GM19452 (cell line): Measurements from ENCODE around the gene BMP6.

Experiments used
- ATAC-seq: cut with Tn5 transposase; IDR thresholded peaks from one replicate; pipeline ENCODE4 v1.9.1; 2021; ENCODE audit not compliant: unreplicated experiment

The BMP6 gene

DNA sequence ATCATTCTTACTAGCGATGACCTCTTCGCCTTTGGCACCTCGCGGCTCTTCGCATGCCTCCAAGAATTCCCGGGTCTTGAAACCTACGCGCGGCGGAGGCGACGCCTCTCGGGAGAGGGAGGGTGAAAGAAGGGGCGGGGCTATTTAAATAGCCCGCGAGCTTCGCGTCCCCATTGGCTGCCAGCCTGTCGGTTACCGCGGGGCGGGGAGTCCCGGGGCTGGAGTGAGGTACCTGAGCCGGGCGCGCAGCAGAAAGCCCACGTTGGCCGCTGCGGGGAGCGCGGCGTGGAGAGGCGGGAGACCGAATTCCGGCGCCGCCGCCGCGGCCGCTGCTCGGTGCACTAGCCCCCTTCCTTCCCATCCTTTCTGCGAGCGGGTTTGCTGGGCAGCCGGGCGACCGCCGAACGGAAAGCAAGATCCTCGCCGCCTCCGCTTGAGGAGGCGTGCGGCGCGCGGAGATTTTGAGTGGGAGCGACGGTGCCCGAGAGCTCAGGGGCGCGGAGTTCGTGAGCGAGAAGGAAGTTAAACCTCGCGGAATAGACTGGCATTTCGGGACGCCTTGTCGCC lies at the start of gene BMP6:
TSS of gene BMP6 (plus strand) at position 251 of the 567 bp plus-strand sequence. CDS start 857 bp downstream, outside the sequence.
- ATAC-seq: peak; percentile 66

DNA sequence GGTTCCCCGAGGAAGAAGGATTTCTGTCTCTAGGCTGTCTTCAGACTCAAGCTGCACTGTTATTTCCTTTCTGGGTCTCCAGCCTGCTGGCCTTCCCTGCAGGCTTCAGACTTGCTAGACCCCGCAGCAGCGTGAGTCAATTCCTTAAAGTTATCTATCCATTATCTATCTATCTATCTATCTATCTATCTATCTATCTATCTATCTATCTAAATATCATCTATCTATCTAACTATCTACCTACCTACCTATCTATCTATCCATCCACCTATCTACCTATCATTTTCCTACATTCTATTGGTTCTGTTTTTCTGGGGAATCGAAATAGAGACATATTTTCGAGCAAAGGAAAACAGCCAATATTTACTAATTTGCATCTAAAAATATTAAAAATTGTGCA lies 48.7 kb upstream of the BMP6 start:
- no peak for ATAC-seq

DNA sequence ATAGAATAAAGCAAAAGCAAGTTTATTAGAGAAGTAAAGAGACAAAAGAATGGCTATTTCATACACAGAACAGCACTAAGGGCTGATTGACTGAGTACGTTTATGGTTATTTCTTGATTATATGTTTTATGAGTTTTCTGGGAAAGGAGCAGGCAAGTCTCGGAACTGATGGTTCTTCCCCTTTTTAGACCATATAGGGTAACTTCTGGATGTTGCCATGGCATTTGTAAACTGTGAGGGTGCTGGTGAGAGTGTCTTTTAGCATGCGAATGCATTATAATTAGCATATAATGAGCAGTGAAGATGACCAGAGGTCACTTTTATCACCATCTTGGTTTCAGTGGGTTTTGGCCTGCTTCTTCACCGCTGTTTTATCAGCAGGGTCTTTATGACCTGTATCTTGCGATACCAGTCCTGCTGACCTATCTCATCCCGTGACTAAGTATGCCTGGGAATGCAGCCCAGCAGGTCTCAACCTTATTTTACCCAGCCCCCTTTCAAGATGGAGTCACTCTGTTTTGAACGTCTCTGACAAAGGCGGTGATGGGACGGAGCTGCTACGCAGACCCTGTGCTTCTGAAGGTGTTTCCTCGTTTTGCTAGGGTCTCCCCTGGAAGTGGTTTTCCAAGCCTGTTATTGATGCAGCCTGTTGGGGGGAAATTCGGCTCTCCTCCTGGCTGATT lies 45.4 kb upstream of the BMP6 start:
- ATAC-seq: no peak

DNA sequence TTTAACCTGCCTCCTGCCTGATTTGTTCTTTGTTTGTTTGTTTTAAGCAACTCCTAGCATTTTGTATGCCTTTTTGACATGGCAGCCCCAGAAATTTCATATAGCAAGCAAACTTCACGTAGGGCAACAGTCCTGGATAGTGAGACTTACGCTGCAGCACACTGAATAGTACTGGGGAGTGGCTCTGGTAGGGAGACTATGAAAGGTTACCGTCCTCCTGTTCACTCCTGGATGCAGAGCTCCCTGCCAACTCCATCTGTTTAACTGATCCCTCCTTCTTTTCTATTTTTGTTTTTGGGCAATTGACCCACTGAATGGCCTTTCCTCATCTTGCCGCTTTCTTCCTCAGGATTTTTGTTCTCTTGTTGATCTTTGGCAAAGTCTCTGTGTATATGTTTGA lies 44.5 kb upstream of the BMP6 start:
- ATAC-seq: no peak

DNA sequence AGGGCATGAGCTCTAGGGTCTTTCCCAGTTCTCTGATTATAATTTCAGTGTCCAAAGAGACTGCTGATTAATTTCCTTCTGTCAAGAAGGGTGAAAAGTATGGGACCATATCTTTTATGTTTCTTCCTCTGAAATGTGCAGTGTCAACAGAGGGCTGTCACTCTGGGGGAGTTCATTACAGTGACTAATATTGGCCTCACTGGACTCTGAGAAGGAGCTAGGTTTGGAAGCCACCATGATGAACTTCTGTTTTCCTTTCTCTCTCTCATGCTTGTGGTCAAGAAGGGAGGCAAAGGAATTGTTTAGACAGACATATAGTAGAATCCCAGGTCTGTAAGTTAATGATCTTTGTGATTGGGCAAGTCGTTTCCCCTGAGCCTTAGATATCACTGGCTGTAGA lies 41.8 kb upstream of the BMP6 start:
- no peak for ATAC-seq

DNA sequence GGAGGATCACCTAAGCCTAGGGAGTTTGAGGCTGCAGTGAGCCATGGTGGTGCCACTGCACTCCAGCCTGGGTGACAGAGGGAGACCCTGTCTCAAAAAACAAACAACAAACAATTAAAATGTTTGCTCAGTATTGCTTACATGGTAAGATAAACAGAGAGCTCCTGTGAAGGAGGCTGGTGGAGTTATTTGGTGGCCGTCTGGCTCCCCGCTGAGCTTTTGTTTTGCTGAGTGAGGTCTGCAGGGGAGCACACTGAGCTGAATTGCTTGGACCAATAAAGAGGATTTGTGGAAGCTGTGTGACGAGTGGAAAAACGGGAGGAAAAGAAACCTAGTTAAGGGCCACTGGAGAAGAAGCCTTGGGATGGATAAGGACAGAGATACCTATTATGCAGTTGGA lies 41.1 kb upstream of the BMP6 start:
- ATAC-seq: no peak

DNA sequence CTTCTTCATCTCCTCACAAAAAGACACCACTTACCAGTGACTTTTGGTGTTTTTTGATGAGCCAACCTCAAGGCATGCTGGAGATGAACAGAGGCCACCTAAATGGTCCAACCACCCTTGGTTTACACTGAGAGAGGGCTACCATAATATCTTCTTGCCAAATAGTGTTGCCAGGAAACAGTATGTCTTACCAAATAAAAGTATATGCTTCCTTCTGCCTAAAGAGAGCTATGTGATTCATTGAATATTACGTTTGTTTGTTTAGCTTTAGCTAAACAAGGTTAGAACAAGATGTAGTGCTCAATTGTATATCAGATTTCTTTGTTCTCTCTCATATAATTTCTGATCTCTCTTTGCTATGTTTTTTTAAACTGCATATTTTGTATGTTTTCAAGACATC lies 40.6 kb upstream of the BMP6 start:
- no peak for ATAC-seq

DNA sequence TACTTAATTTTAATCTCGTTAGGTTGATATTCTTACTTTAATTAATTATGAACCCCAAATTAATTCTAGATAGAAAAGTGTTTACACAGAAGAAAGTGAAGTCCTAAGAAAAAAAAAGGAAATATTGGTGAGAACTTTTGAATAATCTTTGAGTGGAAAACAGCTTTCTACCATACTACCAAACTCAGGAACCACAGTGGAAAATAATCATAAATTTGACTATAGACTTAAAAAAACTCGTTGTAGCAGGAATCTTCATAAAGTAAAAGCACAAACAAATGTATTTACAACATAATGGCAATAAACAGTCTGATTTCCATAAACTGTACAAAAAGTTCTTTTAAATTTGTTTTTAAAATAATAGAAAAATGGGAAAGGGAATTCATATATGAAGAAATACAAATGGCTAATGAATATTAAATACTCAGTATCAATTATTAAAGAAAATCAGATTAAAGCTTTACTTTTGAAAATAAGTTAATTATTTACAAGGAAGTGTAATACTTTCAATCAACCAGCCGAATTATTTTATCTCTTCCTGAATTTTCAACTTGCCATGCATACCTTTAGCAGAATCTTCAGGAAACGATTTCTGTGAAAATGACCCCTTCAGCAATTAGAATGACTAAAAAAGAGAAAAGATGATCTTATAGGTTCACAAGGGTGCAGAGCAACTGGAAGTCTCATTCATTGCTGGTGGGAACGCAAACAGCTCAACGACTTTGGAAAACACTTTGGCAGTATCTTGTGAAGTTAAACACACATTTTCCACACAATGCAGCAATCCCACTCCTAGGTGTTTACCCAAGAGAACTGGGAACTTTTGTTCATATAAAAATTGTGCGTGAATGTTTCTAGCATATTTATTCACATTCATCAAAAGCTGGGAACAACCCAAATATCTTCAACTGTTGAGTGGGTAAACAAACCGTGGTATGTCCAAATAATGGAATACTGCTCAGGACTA lies 38.5 kb upstream of the BMP6 start:
- no peak for ATAC-seq

DNA sequence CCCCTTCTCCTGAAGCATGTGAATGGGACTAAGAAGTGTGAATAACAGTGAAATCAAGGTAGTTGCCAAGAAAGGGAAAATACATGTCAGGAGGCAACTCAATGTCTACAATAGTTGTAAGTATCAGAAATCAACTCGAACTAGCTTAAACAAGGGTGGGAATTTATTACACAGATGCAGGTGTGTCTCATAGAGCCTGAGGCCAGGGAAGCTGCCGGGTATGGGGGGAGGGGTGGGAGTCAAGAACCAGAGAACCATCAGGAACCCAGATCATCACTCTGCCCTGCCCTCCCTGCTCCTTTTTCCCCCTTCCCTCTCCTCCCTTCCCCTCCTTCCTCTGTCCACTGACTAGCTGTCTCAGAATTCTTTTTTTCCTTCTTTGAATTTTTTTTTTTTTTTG lies 34.9 kb upstream of the BMP6 start:
- ATAC-seq: no peak

DNA sequence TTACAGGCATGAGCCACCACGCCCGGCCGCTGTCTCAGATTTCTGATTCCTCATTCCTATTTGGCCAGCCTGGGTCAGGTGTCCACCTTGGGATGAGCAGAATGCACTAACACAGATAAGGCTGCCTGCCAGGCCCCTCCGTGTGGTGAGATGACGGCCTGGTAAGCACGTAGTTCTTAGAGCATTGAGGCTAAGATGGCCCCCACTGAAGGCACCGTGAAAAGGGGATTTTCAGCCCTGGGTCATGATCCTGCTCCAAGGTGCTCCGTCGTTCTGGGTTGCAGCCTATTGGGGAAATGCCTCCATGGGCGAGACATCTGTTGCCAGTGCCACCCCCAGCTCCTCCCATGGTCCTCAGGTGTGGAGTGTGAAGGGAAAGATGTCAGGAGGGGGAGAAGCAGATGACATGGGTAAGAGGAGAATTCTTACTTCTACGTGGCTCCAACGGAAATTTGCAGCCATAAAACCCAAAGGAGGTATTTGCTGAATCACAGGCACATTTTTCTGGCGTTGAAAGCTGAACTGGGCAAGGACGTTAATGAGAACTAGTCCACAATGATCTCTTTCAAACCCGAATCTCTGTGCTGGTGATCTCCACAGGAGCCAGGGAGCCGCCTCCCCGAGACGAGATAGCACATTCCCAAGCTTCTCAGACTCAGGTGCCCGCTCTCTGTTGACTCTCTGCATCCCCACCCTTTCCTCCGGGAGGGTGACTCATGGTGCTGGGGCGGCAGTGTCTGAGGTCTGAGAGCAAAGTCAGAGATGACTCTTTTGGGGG lies 34.0 kb upstream of the BMP6 start:
- no peak for ATAC-seq

DNA sequence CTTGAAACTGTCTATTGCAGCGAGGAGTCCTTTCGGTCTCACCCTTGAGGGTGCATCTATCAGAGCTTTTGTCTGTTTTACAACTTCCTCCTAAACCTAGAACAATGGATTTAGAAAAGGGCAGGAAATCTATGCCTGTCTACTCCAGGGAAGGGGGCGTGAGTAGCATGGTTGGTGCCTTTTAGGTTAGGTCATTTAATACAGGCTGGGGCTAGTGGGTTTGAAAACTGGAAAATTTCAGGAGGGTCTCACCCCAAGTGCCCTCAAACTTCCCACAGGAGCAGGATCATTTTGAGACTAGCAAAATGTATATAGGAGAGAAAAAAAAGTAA lies 33.5 kb upstream of the BMP6 start:
- ATAC-seq: no peak

DNA sequence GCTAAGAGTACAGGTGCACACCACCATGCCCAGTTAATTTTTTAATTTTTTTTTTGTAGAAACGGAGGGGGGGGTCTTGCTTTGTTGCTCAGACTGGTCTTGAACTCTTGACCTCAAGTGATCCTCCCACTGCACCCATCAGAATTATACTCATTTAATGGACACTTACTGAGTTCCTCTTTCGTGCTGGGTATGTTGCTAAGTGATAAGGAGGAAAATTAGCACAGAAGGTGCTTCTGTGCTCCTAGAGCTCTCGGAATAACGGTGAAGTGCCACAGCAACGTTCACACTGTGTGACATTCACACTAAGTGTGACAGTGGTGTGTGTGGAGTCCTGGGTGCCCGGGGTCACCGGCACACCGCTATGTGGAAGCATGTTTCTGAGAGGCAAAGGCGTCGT lies 32.1 kb upstream of the BMP6 start:
- ATAC-seq: no peak

DNA sequence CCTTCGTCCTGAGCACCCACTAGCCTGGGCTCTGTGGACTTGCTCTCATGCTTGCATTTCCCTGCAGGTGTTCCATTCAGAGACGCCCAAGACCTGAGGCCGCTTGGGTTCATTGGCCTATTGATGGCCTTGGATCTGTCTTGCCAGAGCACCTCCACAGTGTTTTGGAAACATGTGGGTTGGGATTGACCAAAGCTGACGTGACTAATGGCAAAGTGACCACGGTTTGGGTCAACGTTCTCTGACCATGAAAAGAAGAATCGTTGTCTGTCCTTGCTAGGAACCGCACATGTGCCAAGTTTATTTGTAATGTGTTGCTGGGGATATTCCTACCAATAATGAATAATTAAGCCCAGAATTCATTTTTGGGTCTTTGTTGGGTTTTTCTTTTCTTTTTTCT lies 29.8 kb upstream of the BMP6 start:
- no peak for ATAC-seq

DNA sequence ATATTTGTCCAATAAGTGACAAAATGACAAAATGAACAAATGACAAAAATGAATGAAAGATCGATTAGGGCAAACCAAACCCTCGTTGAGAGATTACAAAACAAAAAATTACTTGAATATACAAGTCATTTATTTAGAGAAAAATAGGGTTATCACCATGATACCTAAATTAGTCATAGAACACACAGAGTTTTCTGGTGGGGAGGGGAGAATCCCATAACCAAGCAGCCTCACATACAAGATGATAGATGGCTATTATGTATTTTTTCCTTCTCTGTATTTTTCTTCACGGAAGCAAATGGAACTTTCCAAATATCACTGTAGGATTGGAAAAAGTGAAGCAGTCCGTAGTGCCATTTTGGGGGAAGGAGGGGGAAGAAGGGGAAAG lies 28.5 kb upstream of the BMP6 start:
- ATAC-seq: no peak

DNA sequence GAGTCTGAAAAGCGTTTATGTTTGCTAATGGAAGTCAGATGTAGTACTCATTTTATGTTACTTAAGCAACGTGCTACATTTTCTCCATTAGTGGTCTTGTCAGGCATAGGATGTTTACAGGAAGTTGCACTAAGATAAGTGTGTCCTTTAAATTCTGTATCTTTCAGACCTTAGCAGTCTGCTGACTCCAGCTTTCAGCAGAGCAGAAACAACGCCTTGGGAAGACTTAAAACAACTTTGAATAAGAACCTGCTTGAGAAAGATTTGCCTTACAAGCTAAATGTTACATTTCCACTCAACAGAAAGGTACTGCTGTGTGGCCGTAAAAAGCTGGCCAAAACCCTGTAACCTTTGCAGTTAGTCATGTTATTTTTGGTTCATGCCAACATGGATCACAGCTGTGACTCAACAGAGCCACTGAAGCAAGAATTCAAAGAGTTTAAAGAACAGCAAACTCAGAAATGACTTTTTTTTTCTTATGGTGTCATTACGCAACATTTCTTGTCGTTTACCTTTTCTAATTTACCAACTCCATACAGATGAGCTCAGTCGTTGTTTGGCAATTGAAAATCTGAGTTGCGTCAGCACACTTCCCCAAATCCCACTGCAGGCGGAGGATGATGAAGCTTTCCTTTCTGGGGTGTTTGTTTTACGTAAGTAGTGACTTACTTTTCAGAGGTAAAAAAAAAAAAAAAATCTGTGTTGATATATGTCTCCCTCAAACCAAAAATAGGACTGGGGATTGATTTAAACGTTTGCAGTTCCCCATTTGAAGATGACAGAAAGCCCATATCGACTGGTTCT lies 27.9 kb upstream of the BMP6 start:
- ATAC-seq: no peak

DNA sequence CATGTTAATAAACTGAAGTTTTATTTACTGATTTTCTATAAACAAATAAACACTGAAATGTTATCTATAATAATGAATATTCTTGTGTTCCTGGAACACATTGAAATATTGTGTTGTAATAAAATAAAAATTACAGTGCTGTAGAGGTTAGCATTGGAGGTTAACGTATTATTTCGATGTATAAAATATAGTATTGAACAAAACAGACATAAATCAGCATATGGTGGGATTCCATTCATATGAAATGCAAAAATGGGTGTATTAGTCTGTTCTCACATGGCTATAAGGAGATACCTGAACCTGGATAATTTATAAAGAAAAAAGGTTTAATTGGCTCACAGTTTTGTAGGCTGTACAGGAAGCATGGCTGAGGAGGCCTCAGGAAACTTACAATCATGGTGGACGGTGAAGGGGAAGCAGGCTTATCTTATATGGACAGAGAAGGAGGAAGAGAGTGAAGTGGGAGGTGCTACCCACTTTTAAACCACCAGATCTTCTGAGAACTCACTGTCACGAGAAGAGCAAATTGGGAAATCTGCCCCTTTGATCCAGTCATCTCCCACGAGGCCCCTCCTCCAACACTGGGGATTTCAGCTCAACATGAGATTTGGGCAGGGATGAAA lies 24.6 kb upstream of the BMP6 start:
- no peak for ATAC-seq

DNA sequence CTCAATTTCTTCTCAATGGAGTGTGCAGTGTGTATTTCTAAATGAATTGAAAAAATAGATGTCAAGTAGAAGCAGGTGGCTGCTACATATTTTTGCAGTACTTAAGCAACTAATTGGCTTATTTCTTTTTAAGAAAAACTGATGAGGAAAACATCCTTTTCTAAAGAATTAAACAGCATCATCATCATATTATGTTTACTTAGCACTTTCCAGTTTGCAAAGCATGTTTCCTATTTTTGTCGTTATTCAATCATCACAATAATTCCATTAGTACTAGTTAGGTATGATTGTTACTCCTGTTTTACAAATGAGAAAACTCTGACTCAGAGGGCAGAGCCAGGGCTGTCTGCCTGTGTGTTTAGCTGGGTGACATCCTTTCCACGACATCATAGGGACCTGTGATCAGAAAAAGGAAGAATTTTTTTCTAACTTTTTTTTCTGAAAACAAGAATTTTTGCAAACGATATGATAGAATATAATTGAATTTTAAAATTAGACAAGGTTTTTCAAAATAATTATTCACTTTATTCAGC lies 22.7 kb upstream of the BMP6 start:
- no peak for ATAC-seq

DNA sequence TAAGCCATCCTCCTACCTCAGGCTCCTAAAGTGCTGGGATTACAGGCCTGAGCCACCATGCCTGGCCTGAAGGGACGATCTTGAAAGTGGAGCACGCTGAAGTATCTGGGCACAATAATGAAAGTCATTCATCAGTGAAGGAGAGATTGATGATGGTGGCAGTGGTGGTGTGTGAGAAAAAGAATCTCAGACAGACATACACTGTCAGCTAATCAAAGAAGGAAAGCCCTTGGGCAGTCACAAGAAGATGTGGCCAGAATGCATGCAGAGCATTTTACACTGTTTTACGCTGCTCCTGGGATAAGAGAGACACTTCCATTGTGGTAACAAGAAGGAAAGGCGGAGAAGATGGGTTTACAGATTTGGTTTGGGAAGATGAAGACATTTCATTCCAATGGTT lies 20.4 kb upstream of the BMP6 start:
- no peak for ATAC-seq

DNA sequence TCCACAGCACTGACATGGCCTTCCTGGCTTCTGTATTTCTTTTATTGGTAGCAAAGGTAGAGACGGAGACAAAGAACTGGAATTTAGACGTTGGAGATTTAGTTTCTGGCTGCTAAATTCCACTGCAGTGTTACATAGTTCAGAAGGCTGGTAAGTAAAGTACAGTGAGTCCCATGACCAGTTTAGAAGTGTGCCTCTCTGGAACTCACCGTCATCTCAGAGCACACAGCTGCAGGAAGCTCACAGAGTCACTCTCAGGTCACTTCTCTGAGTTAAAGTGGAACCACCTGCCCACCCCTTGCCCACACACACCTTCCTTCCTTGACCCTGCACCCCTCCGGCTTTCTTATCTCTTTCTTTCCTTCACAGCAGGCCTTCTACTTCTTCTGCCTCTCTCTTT lies 19.6 kb upstream of the BMP6 start:
- no peak for ATAC-seq

DNA sequence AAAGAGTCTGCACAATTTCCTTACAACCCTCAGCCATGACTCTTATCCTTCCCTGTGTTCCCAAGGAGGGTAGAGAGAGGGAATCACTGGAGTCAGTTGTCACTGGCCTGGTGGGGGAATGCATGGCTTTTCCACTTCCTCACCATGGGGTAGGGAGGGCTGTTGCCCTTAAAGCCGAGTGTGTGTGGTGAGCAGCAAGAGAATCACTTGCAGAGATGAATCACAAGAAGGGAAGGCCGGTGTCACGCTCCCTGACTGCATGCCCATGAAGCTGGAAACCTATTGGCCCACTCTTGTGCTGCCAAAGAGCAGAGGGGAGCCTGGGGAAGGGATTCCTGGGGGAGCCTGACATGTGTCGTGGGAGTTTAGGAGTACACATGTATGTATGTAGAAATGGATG lies 18.1 kb upstream of the BMP6 start:
- no peak for ATAC-seq
